ENCODE measurements around the gene PCLAF. TPM values are rescaled to one million over a fixed set of nuclear protein-coding genes. Genes with fewer than 3 reads are reported as not detected.
"Not testable (repeated sequence)": the region's sequence is repeated elsewhere in the genome, so short reads cannot be mapped to it uniquely, and the experiment has no call there.

PCLAF gene
- total RNA-seq, 1 donor from 2014 or later: 2.0 TPM

DNA sequence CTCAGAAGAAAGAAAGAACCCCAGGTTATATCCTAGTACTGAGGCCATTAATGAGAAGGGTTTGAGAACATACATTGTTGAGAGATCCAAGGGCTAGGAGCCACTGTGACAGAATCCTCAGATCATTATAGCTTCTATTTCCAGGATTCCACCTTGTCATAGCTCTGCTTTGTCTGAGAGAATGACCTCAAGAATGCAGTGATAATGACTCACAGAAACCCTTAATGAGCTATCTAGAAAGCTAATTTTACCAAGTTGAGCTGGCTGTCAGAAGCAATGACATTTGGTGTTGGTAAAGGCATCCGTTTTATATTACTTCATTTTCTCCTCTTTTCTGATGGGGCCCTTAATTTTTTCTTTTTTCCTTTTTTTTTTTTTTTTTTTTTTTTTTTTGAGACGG lies 17.3 kb upstream of the PCLAF start:
- POLR2A ChIA-PET: interaction anchor here (0.6 to 2.0 kb wide), 2 partner anchors 11 to 46 kb away, joined by 4 to 7 read pairs; partner anchors contain the start of gene TRIP4

DNA sequence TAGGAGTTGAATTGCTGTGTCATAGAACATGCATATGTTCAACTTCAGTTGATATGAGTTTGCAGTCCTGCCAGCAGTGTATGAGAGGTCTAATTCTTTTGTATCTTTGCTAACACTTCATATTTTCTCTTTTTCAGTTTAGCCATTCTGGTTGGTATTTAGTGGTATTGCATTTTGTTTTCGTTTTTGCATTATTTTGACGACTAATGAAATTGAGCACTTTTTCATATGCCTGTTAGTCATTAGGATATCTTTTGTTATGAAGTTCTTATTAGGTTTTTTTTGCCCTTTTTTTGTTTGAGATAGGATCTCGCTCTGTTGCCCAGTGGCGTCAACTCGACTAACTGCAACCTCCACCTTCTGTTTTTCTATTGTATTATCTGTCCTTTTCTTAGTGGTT lies 15.5 kb upstream of the PCLAF start:
- CTCF ChIA-PET: no interaction called here
- H3K4me1 Mint-ChIP-seq: no peaks in the 10 kb centered on the region
- TF ChIP-seq, protein P1, sequence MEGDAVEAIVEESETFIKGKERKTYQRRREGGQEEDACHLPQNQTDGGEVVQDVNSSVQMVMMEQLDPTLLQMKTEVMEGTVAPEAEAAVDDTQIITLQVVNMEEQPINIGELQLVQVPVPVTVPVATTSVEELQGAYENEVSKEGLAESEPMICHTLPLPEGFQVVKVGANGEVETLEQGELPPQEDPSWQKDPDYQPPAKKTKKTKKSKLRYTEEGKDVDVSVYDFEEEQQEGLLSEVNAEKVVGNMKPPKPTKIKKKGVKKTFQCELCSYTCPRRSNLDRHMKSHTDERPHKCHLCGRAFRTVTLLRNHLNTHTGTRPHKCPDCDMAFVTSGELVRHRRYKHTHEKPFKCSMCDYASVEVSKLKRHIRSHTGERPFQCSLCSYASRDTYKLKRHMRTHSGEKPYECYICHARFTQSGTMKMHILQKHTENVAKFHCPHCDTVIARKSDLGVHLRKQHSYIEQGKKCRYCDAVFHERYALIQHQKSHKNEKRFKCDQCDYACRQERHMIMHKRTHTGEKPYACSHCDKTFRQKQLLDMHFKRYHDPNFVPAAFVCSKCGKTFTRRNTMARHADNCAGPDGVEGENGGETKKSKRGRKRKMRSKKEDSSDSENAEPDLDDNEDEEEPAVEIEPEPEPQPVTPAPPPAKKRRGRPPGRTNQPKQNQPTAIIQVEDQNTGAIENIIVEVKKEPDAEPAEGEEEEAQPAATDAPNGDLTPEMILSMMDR (IDR thresholded peaks at IDR 0.05): no peak
- no peaks in the 10 kb centered on the region for H3K9me3 Mint-ChIP-seq
- DNase-seq (no peak), ATAC-seq (ENCODE audit: low read depth) (no peak)
- peaks cover 67% of the 10 kb centered on the region for H3K36me3 Mint-ChIP-seq (ENCODE audit: low read depth)
- intact Hi-C loops (cut with micrococcal nuclease): no loop called here
- no peak overlapping the region for H3K4me3 Mint-ChIP-seq
- POLR2A ChIA-PET: interaction anchor here (2.0 kb wide), 1 partner anchor 9 kb away, joined by 7 read pairs; the partner anchor contains the start of gene TRIP4
- no peaks in the 10 kb centered on the region for H3K27me3 Mint-ChIP-seq
- no peak overlapping the region for H3K27ac Mint-ChIP-seq

More for the DNA sequence above, 17.3 kb upstream of the PCLAF start:
- intact Hi-C loops (cut with micrococcal nuclease): no loop called here
- CTCF ChIA-PET: no interaction called here
- TF ChIP-seq, protein P1 (IDR thresholded peaks at IDR 0.05): no peak
- H3K4me1 Mint-ChIP-seq: no peaks in the 10 kb centered on the region
- DNase-seq: no peak
- H3K27ac Mint-ChIP-seq: no peak overlapping the region
- H3K36me3 Mint-ChIP-seq (ENCODE audit: low read depth): peaks cover 63% of the 10 kb centered on the region
- no peaks in the 10 kb centered on the region for H3K9me3 Mint-ChIP-seq
- no peaks in the 10 kb centered on the region for H3K27me3 Mint-ChIP-seq
- no peak overlapping the region for H3K4me3 Mint-ChIP-seq
- no peak for ATAC-seq (ENCODE audit: low read depth)

DNA sequence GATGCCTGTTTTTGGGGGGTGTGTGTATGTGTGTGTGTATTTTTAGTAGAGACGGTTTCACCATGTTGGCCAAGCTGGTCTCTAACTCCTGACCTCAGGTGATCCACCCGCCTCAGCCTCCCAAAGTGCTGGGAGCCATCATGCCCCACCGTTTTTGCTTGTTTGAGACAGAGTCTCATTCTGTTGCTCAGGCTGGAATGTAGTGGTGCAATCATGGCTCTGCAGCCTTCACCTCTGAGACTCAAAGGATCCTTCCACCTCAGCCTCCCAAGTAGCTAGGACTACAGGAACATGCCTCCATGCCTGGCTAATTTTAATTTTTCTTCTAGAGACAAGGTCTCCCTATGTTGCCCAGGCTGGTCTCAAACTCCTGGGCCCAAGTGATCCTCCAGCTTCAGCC lies 11.2 kb upstream of the PCLAF start:
- H3K9me3 Mint-ChIP-seq; H3K27ac Mint-ChIP-seq; ATAC-seq (ENCODE audit: low read depth); CTCF ChIA-PET; H3K4me3 Mint-ChIP-seq; intact Hi-C loops (cut with micrococcal nuclease); H3K27me3 Mint-ChIP-seq; POLR2A ChIA-PET; DNase-seq: not testable (repeated sequence)
- Mint-ChIP-seq H3K36me3 (ENCODE audit: low read depth) (peaks cover 38% of the 10 kb centered on the region), H3K4me1 (peaks cover 17% of the 10 kb centered on the region)

DNA sequence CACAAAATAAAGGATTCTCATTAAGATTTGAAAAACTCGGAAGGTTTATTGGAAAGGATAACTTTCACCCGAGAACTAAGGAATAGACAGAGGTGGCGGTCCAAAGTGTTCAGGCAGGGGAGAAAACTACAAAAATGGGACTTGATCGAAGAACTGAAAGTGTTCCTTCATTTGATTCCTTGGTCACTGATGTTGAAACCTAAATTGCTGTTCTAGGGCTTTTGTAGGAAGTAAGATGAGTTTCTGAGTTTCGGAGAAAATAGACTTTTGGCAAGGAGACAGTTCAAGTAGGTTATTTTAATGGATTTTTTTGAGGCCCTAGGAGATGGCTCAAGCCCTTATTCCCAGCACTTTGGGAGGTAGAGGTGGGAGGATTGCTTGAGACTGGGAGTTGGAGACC lies 7.8 kb upstream of the PCLAF start:
- H3K4me3 Mint-ChIP-seq: peak overlapping the region; percentile 33
- TF ChIP-seq, protein P1 (IDR thresholded peaks at IDR 0.05): no peak
- H3K9me3 Mint-ChIP-seq: no peaks in the 10 kb centered on the region
- POLR2A ChIA-PET: interaction anchor here (0.6 to 3.0 kb wide), 4 partner anchors 31 to 1141 kb away, joined by 3 to 31 read pairs (median 12); partner anchors contain the start of genes CSNK1G1, HACD3 and PPIB
- CTCF ChIA-PET: no interaction called here
- peaks cover 25% of the 10 kb centered on the region for H3K4me1 Mint-ChIP-seq
- intact Hi-C loops (cut with micrococcal nuclease): loop anchor here (10.0 kb wide), 1 partner anchor 916 kb away; the partner anchor contains the start of gene RNU5B-1
- H3K36me3 Mint-ChIP-seq (ENCODE audit: low read depth): peaks cover 14% of the 10 kb centered on the region
- no peak overlapping the region for H3K27ac Mint-ChIP-seq
- ATAC-seq (ENCODE audit: low read depth) (no peak), DNase-seq (no peak)
- H3K27me3 Mint-ChIP-seq: no peaks in the 10 kb centered on the region

DNA sequence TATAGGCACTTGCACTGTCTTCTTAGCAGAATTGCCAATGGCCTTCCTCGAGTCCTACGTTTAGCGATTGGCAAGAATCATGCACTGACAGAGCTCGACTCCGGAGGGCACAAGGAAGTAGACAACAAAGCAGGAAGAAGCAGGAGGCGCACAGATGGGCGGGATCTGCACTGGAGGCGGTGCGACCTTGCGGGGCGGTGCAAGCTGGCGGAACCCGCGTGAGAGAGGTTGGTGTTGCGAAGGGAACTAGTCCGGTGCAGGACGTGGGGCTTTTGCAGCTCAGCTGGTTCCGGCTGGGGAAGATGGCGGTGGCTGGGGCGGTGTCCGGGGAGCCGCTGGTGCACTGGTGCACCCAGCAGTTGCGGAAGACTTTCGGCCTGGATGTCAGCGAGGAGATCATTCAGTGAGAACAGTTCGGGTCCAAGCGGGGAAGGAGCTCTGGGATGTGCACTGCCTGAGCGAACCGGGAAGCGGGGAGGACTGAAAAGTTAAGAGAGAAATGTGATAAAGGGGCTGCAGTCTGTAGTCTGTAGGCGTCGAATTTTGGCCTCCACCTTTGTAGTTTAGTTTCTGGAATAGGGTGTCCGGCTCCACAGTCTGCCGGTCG lies 6.4 kb upstream of the PCLAF start, which contains the start of gene TRIP4:
TSS of gene TRIP4 (plus strand) at position 275 of the 607 bp plus-strand sequence. CDS start at position 303, 28 bp downstream.
- CTCF ChIA-PET: interaction anchor here (0.7 to 1.5 kb wide), 5 partner anchors 11 to 266 kb away, joined by 3 to 7 read pairs (median 4); no protein-coding TSS in a partner anchor
- POLR2A ChIA-PET: interaction anchor here (0.5 to 3.0 kb wide), 22 partner anchors 8 to 1215 kb away, joined by 3 to 31 read pairs (median 5); partner anchors contain the start of genes CIAO2A, CLPX, CSNK1G1 and PPIB
- Mint-ChIP-seq H3K27ac (peak within 1 kb of the TSS; percentile 94), H3K36me3 (ENCODE audit: low read depth) (peaks cover 8% of the 10 kb centered on the region), H3K4me3 (peak within 1 kb of the TSS; percentile 98), H3K9me3 (no peaks in the 10 kb centered on the region), H3K4me1 (peaks cover 25% of the 10 kb centered on the region), H3K27me3 (no peaks in the 10 kb centered on the region)
- ATAC-seq (ENCODE audit: low read depth) (peak; percentile 100), DNase-seq (peak; percentile 92)
- TF ChIP-seq, protein P1 (IDR thresholded peaks at IDR 0.05): no peak
- intact Hi-C loops (cut with micrococcal nuclease): loop anchor here (1.0 to 10.0 kb wide), 4 partner anchors 31 to 917 kb away; partner anchors contain the start of genes CLPX, CSNK1G1, PPIB and RNU5B-1
